ELR (cell line): ENCODE data around the gene C1orf159.
A peak's percentile ranks its signal among the peaks of the same experiment; 100 is the strongest.
"Not testable (repeated sequence)": the region's sequence is repeated elsewhere in the genome, so short reads cannot be mapped to it uniquely, and the experiment has no call there.

Experiments used
- DNase-seq: peaks from one replicate; pipeline ENCODE4 v3.0.0-alpha.2; 2015; ENCODE audit warnings: low read depth

Gene C1orf159

DNA sequence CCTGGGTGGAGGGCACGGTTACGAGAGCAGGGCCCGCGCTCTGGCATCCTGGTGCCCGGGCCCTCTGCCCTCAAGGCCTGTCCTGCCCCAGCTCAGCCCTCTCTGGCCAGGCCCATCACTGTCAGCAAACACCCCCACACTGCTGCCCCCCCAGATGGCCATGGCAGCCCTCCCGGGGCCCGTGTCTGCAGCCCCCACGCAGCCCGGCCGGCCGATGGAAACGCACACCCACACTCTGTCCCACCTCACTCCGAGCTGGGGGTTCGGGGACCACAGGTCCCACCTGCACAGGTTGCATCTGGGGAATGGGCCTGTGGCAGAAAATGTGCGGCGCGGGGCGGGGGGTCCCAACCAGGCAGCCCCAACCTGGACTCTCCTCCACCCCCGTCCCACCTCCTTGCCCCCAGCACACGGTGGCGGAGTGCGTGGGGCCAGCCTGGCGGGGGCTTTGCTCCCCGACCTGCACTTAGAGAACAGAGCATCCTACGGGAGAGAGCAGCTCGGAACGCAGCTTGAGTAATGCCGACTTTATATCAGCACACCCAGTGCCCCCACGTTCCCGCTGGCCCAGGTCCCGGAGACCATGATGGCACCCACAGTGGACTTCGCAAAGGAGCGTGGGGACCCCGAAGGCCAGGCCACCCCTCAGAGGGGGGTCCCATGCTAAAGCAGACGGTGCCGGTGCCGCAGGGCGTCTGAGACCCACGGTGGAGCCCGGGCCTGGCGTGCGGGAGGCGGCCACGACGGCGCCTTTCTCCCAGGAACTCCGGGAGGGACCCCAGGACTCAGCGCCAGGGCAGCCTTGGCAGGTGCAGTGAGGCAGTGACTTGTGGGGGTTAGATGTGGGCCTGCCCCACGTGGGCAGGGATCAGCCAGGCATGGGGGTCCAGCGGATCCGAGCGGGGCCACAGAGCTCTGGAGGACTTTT lies 34.3 kb downstream of the C1orf159 start:
- DNase-seq = no peak

DNA sequence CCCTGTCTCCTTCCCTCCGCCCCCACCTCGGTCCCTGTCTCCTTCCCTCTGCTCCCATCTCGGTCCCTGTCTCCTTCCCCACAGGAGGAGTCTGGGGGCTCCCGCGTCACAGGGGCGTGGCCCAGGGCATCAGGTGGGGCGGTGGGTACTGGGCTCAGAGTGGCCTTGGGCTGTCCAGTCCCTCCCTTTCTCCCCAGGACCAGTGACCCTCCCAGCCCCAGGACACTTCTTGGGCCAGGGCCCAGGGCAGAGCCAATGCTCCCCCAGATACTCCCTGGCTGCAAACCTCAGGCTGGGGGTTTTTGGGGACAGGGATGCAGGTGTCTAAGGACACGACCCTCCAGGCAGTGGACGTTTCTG lies 35.0 kb downstream of the C1orf159 start:
- DNase-seq = no peak

DNA sequence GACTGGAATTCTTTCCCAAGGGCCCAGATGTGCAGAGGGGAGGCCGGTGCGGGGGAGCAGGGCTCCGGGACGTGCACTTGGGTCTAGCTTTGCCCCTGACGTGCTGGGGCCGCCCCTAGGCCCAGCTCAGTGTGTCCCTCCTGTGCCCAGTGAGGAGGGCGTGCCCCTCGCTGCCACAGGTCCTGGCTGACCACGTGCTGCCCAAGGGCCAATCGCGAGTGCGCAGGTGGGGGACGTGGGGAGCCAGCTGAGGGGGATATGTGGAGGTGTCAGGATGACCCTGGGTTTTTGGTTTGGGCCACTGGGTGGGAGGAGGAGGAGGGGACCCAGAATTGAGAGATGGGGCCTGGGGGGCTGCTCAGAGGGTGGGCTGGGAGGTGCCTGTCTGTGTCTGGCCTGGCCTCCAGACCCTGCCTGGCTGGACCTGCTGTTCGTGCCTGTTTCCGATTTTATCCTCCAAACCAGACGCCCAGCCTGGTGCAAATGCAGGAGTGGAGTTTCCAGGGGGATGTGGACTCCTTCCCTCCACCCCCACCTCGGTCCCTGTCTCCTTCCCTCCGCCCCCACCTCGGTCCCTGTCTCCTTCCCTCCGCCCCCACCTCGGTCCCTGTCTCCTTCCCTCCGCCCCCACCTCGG lies 35.6 kb downstream of the C1orf159 start:
- peak; percentile 69 for DNase-seq

DNA sequence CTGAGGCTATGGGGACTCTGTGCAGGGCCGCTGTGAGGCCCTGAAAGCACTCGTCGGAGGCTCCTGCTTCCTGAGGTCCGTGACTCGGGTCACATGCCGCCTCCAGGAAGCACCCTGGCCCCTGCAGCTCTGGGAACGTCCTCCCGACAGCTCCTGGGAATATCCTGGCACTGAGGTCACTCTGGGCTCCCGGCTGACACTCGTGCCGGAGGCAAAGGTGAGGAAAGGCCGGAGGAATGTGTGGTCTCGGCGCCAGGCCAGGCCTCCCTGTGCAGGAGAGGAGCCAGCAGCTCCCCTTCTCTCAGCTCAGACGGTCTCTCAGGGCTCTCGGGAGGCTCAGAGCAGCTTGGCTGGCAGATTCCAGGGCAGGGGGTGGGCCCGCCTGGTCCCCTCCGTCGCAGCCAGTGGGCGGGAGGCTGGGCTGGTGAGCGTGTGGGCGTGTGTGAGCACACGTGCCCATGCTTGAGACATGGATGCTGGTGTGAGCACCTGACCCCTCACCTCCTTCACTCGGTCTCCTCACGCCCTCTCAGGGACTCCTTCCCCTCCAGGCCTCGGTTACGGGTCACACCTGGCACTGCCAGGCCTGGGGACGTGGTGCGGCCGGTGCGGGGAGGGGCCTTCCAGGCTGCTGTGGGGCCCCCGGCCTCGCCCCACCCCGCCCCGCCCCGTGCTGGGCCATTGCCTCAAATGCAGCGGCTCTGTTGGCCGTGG lies 36.3 kb downstream of the C1orf159 start:
- DNase-seq = peak; percentile 99

DNA sequence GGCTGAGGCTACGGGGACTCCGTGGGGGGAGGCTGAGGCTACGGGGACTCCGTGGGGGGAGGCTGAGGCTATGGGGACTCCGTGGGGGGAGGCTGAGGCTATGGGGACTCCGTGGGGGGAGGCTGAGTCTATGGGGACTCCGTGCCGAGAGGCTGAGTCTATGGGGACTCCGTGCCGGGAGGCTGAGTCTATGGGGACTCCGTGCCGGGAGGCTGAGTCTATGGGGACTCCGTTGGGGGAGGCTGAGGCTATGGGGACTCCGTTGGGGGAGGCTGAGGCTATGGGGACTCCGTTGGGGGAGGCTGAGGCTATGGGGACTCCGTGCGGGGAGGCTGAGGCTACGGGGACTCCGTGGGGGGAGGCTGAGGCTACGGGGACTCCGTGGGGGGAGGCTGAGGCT lies 38.5 kb downstream of the C1orf159 start:
- not testable (repeated sequence) for DNase-seq

DNA sequence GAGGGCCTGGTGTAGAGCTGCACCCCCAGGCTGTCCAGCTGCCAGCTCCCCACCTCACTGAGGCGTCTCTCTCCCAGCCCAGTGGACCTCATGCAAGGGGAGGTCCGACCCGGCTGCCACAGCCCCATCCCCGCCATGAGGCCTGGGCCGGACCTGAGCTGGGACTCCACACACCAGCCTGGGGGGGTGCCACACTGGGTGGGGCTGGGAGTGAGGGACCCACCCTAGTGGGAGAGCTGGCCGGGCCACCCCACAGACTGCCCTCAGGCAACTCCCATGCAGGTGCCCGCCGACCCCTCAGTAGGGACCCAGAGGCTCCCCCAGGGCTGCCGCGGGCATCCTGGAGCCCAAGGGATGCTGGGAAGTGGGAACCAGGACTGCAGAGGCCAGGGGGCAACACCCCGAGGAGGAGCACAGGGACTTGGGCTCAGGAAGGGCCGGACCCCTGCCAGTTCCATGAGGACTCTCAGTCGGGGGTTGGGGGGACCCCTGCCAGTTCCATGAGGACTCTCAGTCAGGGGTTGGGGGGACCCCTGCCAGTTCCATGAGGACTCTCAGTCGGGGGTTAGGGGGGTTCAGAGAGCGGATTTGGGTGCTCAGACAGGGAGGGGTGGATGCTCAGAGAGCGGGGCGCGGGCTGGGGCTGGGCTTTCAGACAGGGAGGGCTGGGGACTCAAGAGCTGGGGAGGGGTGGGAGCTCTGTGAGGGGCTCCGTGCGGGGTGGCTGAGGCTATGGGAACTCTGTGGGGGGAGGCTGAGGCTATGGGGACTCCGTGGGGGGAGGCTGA lies 40.5 kb downstream of the C1orf159 start:
- no peak for DNase-seq

DNA sequence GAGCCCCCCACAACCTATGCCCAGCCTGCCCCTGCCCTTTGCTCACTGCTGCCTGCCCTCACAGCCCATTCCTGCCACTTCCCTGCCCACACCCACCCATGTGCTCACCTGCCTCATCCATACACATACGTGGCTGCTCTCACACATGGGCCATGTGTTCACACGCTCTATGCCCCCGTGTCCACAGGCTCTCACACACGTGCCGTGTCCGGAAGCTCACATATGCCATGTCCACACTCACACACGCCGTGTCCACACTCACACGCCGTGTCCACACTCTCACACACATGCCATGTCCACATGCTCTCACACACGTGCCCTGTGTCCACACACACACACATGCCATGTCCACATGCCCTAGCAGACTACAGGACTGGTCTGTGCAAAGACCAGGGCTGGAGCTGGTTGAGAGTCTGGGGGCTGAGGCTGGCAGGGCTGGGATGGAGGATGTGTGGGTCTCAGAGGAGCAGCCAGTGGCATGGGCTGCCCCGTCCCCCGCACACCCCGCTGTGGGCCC lies 41.2 kb downstream of the C1orf159 start:
- no peak for DNase-seq

DNA sequence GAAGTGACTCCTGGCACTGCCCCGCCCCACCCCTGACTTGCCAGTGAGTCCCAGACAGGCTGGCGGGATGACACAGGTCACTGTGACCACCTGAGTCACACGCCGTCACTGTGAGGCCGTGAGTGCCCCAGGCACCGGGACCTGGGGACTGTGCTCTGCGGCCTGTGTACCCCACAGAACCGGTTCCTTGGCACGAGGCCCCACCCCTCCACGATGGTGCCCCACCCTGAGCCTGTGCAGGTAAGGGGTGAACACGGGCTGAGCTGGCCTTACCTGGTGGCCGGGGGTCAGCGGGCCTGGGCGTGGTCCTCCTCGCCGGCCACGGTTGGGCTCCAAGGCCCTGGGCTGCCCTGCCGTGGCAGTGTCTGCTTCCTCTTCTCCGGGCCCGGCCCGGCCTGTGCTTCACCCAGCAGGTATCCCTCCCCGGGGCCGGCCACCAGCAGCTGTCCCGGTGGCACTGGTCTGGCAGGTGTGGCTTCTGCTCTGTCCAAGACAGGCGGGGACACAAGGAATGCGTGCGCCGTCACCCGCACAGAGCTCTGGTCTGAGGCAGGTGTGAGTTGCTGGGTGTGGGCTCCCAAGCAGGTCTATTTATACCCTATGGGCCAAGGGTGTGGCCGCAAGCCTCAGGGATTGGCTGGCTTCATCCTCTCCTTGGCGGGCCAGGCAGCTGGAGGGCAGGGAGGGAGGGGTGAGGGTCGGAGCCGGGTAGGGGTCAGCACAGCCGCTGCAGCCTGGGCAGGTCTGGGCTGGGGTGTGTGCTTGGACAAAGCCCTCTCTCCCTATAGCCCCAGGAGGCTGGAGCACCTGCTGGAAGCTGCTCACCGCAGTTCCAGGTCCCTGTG lies 41.9 kb downstream of the C1orf159 start, which contains the start of gene RNF223:
TSS of gene RNF223 (minus strand) at position 564 of the 845 bp plus-strand sequence. CDS start 1,740 bp downstream, outside the sequence.
- no peak for DNase-seq

DNA sequence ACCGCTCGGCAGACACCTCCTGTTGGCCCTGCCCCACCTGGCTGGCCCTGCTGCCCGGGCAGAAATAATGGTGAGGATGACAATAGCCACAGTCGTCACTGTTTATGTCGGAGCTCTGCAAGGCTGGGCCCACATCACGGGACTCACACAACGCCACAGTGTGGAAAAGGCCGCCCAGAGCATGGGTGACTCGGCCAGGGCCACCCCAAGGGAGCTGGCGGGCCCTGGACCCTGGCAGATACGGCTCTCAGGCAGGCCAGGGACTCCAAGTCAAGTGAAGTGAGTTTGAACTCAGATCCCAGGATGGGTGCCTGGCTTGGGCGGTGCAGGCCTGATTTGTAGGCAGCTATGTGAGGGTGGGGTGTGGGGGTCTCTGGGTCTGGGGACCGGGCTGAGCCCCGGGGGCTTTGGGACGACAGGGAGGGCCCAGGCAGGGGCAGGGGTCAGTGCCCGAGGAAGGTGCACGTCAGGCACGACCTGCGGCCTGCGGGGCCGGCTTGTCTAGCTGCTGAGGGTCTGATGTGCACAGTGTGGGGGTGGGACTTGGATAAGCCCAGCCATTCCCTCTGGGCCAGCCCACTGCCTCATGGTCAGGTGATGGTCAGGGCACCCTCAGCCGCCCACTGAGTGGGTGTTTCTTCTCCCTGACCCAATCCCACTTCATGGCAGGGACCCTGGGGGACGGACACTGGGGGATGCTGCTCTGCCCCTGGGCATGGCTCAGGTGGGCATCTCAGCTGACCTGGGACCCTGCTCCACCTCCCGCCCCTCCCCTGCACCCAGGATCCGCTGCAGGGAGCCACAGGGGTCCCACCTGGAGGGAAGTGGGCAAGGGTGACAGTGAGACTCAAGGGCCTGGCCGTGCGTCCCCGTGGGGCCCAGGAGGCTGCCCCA lies 42.8 kb downstream of the C1orf159 start:
- DNase-seq = no peak

DNA sequence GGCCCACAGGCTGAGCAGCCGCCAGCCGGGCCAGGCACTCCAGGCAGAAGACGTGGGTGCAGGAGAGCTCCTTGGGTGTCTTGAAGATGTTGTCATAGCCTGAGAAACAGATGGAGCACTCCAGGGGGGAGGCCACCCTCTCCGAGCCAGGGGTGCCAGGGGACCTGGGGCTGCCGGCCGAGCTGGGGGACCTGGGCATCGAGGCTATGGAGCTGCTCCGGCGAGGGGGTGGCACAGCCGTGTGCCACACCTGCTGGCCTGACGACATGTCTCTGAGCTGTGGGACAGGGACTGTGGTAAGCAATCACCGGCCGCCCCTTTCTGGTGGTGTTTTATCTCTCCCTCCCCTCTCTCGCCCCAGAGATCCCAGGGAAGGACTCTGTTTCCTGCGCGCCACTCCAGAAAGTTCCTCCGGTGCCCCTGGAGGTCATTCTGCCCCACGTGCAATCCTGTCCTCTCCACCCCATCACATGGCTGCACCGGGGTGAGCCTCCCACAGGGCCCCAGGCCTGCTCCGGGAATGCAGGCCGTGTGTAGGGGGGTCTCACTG lies 43.5 kb downstream of the C1orf159 start:
- DNase-seq = no peak

DNA sequence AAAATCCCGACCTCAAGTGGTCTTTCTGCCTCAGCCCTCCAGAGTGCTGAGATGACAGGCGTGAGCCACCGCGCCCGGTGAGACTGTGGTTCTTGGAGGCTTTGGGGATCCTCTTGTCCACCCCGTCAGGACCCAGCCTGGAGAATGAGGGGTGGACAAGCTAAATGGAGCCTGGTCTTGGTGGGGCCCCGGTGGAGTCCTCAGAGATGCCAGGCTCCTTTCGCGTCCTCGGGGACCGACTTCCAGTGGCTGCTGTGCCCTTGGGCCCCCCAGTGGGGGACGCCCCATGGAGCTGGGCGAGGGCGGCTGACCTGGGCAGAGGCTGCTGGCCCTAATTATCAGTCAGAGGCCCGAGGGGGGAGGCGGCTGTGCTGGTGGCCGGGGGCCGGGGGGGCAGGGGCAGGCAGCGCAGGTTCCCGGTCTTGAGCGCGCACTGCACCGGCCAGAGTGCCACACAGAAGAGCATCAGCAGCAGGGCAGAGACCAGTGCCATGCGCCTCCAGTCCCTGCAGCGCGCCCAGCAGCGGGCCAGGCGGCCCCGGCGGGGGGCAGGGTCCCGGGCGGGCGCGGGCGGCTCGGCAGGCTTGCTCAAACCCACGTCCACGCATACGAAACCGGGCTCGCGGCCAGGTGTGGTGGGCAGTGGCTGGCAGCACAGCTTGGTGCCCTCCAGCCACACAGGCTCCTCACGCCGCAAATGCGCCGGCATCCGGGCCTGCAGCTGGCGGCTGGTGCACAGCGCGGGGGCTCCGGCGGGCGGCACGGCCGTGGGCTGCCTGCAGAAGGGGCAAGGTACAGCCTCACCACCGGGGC lies 44.2 kb downstream of the C1orf159 start:
- DNase-seq = no peak

DNA sequence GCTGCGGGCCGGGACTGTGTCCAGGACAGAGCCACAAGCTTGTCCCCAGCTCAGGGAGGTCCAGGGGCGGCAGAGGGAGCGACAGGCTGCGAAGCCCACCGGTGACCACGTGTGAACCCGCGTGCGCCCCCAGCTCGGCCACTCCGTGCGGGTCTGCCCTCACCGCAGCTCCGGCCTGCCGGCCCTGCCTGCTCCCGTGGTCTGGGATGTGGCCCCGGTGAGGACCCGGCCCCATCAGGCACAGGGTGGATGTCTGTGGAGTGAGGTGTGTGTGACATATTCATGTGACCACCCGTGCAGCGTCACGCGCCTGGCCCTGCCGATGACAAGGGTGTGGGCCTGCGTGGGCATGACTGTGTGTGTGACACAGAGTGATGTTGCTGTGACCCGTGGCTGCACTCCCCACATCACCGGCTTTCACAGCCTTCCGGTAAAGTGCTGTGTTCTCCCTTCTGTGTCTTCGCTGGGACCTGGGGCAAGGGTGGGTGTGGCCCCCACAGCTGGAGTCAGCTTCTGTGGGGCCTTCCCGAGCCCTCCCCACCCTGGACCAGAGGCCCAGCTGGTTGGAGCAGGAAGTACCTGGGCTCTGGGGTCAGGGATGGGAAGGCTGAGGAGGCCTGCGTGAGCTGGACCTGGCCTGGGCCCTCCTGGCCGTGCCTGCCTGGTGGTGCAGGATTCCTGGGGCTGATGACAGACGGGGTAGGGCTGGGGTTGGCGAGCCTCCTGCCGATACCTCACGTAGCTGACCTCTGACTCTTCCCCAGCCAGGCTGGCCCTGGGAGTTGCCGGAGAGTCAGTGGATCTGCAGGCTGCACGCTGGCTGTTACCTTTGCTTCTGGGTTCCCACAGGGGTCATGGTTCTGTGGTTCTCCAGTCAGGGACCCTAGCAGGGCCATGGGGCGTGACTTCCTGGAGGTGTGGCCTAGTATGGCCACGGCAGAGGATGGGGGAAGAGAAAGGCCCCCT lies 45.9 kb downstream of the C1orf159 start:
- peak; percentile 39 for DNase-seq

DNA sequence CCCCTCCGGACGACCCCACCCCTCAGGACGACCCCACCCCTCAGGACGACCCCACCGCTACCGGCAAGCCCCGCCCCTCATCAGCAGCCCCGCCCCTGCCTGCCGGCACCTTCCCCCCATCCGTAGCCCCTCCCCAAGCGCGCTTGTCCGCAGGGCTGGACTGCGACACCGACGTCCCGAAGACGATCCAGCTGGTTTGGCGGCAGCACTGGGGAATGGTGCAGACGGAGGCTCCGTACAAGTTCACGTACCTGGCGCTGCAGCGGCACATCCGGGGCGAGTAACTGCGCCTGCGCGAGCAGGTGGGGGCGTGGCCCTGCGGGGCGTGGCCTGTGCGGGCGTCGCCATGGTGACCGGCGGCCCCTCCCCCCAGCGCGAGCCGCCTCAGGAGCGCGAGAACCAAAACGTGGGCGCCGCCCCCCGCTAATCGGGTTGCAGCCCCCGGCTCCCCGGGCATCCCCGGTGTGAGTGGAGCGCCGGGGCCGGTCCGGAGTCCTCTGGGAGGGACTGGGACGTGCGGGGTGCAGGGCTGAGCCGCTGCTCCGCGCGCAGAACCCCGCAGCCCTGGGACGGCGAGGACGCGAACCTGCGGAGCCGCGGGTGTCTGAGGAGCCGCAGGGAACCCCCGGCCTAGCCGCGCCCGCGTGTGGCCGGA lies 46.7 kb downstream of the C1orf159 start:
- peak; percentile 57 for DNase-seq

DNA sequence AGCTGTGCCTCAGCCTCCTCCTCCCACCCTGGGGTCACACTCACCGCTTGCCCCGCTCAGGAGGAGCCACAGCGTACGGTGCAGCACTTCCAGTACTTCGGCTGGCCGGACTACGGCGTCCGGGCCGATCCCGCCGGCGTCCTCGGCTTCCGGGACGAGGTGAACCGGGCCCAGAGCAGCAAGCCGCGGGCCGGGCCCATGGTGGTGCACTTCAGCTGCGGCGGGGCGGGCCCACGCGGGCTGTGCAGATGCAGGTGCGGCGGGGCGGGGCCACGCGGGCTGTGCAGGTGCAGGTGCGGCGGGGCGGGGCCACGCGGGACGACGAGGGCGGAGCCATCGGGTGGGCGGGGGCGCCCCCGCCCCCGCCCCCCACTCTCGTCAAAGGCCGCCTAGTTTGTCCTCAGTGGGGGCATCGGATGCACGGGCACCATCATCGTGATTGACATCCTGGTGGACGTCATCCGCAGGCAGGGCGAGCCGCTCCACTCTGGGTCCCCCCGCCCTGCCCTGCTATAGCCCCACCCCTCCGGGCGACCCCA lies 47.3 kb downstream of the C1orf159 start:
- no peak for DNase-seq

DNA sequence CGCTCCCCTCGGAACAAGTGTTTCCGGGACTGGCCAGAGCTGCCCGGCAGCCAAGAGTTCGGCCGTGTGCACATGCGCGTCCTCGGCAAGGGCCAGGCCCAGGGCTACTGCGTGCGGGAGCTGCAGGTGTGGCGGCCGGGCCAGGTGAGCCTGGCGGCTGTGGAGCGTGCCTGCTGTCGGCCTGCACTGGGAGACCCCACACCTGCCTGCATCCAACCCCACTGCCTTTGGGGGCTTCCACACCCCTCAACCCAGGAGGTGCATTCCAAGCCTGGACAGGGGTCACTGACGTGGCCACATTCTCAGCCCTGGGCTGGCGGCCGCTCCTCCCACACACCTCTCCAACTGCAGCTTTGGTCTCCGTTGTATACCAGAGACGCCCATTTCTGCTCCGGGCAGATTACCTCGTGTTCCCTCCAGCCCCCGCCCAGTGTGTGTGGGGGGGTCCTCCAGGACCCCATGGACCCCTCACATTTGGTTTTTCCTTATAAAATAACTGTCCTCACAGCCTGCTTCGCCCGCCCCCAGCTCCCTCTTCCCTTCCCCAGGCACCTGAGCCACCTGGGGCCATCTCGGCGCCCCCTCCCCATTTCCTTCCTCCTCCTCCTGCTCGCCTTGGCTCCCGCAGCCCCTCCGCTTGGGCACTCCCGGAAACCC lies 47.9 kb downstream of the C1orf159 start:
- no peak for DNase-seq

DNA sequence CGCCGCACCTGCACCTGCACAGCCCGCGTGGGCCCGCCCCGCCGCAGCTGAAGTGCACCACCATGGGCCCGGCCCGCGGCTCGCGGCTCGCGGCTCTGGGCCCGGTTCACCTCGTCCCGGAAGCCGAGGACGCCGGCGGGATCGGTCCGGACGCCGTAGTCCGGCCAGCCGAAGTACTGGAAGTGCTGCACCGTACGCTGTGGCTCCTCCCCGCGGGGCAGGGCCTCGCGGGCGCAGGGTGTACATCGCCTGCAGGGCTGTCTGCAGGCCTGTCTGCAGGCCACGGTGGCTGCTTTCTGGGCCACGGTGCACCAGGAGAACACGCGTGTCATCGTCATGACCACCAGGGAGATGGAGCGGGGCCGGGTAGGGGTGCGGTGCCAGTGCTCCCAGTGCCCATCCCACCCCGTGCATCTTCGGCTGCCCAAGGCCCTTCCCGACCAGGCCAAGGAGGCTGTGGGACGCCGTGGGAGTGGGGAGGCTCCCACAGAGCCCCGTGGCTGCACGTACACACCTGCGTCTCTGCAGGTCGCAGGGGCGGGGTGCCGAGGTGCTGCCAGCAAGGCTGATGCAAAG lies 48.5 kb downstream of the C1orf159 start:
- no peak for DNase-seq
